Skeletal muscle satellite cell (primary cell): ENCODE results near the gene HDX.

ENCODE experiments used
- H3K27me3 ChIP-seq: 2 replicates; pipeline ENCODE4 v1.7.0; 2013; ENCODE audit warnings: low read length; ENCODE audit not compliant: control insufficient read depth, insufficient read depth
- H3K36me3 ChIP-seq: 2 replicates; pipeline ENCODE4 v1.7.0; 2013; ENCODE audit warnings: mild to moderate bottlenecking, control low read depth, low read length; ENCODE audit not compliant: insufficient read depth
- H3K4me1 ChIP-seq: 2 replicates; pipeline ENCODE4 v1.7.0; 2013; ENCODE audit warnings: low read length; ENCODE audit not compliant: control insufficient read depth, insufficient read depth
- H3K4me2 ChIP-seq: 2 replicates; pipeline ENCODE4 v1.7.0; 2013; ENCODE audit warnings: mild to moderate bottlenecking, low read length
- H3K4me3 ChIP-seq: 2 replicates; pipeline ENCODE4 v1.7.0; 2013; ENCODE audit warnings: low read length
- H3K9ac ChIP-seq: 2 replicates; pipeline ENCODE4 v1.7.0; 2013; ENCODE audit warnings: mild to moderate bottlenecking, low read depth, low read length, moderate library complexity
- H3K9me3 ChIP-seq: replicated peaks from 2 replicates; pipeline ENCODE4 v1.7.0; 2013; ENCODE audit warnings: mild to moderate bottlenecking, control low read depth, low read length

The HDX gene

DNA sequence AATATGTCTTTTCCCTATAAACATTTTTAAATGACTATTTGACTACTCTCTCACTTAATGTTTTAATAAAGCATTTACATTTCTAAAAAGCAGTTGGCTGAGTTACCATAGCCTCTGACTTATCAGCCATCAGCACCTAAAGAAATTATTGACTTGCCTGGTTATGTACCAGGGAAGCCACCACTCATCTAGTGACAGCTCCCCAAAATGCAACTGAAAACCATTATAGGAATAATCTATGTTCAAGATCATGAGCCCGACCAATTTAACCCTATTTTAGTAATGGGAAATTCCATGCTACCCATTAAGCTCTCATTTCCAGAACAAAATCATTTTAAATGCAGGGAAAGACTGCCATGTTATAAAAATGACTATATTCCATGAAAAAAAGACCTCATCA is 34.4 kb downstream of the HDX start:
- H3K4me2 ChIP-seq, result no peak overlapping the region
- H3K36me3 ChIP-seq, result peaks cover 7% of the 10 kb centered on the region
- H3K9me3 ChIP-seq, result no peaks in the 10 kb centered on the region
- H3K4me1 ChIP-seq, result no peaks in the 10 kb centered on the region
- no peak overlapping the region for H3K9ac ChIP-seq
- no peak overlapping the region for H3K4me3 ChIP-seq
- H3K27me3 ChIP-seq, result no peaks in the 10 kb centered on the region

DNA sequence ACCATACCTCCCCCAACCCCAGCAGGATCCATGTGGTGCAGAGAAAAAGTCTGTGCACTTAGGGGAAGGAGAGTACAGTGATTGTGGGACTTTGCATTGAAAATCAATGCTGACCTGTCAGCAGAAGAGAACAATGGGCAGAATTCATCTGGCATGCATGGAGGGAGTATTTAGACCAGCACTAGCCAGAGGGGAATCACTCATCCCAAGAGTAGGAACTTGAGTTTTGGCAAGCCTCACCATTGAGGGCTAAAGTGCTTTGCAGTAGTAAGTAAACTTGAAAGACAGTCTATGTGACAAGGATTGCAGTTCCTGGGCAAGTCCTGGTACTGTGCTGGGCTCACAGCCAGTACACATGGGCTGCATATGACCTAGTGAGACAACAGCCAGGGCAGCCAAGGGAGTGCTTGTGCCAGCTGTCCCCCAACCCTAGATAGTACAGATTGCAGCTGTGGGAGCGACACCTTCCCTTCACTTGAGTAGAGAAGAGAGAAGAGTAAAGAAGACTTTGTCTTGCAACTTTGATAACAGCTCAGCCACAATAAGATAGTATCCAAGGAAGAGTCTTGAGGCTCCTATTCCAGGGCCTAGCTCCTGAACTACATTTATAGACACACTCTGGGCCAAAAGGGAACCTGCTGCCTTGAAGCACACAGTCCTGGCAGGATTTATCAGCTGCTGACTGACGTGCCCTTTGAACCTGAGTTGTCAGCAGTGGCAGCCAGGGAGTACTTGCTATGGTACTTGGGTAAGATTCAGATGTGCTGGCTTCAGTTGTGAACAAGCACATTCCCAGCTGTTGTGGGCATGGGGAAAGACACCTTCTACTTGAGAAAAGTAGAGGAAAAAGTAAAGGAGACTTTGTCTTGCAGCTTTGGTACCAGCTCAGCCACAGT is 48.7 kb downstream of the HDX start:
- Histone ChIP-seq H3K4me1 (no peaks in the 10 kb centered on the region), H3K4me3 (no peak overlapping the region), H3K4me2 (no peak overlapping the region), H3K9ac (no peak overlapping the region), H3K9me3 (no peaks in the 10 kb centered on the region), H3K36me3 (no peaks in the 10 kb centered on the region), H3K27me3 (no peaks in the 10 kb centered on the region)

DNA sequence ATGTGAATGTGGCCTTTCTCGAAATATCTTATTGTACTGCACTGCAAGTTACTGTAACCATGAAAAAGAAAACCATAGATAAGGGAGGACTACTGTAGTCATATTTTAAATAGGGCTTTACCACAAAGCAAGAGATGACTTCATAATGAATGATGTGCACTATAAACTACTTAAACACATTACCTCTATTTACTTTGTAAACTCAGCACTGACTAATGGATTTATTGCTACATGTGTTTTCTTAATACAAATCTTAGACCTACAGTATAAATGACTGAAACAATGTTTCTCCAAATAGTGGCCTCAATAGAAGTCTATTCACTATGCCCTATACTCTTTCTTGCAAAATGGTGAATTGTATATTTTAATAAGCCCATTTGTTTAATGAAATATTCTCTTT is 61.1 kb downstream of the HDX start:
- no peaks in the 10 kb centered on the region for H3K27me3 ChIP-seq
- no peaks in the 10 kb centered on the region for H3K4me1 ChIP-seq
- H3K9me3 ChIP-seq, result peaks cover 11% of the 10 kb centered on the region
- no peak overlapping the region for H3K4me3 ChIP-seq
- no peak overlapping the region for H3K4me2 ChIP-seq
- no peaks in the 10 kb centered on the region for H3K36me3 ChIP-seq
- no peak overlapping the region for H3K9ac ChIP-seq

GRCh38 chrX:84415140-84415539 is 87.1 kb downstream of the HDX start:
- no peaks in the 10 kb centered on the region for H3K4me1 ChIP-seq
- no peaks in the 10 kb centered on the region for H3K9me3 ChIP-seq
- H3K9ac ChIP-seq, result no peak overlapping the region
- H3K4me2 ChIP-seq, result no peak overlapping the region
- no peaks in the 10 kb centered on the region for H3K27me3 ChIP-seq
- H3K36me3 ChIP-seq, result no peaks in the 10 kb centered on the region
- no peak overlapping the region for H3K4me3 ChIP-seq

DNA sequence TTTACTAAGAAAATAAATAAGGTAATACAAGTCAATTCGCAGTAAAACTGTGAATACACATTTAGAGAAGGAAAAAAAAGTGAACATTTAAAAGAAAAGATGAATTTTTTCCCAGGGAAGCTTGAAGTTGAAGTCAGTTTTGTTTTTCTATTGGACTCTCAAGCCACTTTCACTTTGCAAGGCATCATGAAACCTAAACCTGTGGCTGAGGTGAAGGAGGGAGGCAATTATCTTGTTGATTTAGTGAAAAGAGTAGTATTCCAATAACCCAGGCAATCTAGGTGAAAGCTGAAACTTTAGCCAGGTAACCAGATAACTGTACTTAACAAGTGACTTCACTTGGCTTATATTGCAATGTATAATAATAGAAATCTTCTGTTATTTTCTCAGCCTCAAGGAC is 138.6 kb downstream of the HDX start:
- Histone ChIP-seq H3K27me3 (no peaks in the 10 kb centered on the region), H3K4me3 (no peak overlapping the region), H3K9me3 (no peaks in the 10 kb centered on the region), H3K4me1 (no peaks in the 10 kb centered on the region), H3K9ac (no peak overlapping the region), H3K4me2 (peak overlapping the region; percentile 69), H3K36me3 (no peaks in the 10 kb centered on the region)

DNA sequence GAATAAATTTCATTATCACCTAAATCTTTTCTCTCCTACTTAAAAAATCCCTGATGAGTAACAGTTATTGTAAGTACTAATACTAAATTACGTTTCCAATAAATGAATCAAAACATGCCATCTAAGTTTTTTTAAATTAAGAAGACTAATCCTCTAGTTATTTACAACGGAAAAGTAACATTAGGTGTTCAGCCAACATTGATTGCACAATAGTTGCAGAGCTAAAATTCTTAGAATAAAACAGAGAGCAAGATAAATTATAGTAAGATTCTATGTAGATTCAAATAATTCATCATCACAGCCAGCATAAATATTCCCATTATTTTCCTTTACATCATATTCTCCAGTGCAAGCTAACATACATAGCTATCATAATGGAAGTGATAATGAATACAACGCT is 139.2 kb downstream of the HDX start:
- H3K4me1 ChIP-seq, result no peaks in the 10 kb centered on the region
- H3K36me3 ChIP-seq, result no peaks in the 10 kb centered on the region

DNA sequence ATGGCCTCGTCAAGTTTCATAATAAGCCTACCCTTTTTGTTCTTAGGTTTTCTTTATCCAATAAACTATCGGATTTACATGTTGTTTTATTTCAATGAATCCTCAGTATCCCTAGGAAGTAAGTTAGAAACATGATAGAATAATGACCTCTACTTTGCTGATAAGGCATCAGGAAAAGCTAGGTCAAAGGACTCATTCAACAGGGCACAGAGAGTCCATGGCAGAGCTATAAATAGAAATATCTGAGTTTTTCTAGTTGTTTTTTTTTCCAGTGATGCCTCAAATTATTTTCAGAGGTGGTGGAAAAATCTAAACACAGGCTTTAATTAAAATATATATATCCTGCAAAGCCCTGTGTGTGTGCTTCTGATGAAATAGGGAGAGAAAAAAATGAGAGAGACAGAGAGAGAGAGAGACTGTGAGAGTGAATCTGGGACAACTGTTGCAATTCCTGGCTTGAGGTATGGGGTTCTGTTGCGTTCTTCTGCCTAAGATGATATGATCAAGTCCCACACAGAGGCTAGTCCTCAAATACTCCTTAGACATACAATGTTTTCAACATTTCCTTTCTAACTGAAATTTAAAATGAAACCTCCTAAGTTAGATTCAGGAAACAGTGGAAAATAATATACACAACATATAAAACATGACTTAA is 139.9 kb downstream of the HDX start:
- Histone ChIP-seq H3K4me2 (peak overlapping the region; percentile 69), H3K4me3 (no peak overlapping the region), H3K9me3 (no peaks in the 10 kb centered on the region), H3K27me3 (no peaks in the 10 kb centered on the region), H3K4me1 (no peaks in the 10 kb centered on the region), H3K36me3 (no peaks in the 10 kb centered on the region), H3K9ac (no peak overlapping the region)

More for the DNA sequence above, 139.2 kb downstream of the HDX start:
- no peaks in the 10 kb centered on the region for H3K27me3 ChIP-seq
- H3K9ac ChIP-seq, result no peak overlapping the region
- H3K4me3 ChIP-seq, result no peak overlapping the region
- H3K9me3 ChIP-seq, result no peaks in the 10 kb centered on the region
- H3K4me2 ChIP-seq, result peak overlapping the region; percentile 69

DNA sequence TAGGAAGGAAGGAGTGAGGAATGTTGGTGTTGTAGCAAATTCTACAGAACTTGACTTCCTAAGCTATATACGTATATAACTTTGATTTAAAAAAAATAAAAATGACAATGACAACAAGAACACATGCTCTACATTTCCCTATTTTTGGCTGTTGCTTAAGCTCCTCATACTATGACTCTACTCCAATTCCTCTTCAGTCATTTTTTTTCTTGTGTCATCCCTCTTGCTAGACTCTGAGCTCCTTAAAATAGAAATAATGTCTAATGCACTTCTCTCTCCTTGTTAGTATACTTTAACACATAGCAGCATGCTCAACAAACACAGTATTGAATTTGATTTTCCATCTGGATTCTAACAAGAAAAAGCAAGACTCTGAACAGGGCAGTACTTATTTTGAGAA is 144.0 kb downstream of the HDX start:
- H3K4me3 ChIP-seq, result no peak overlapping the region
- no peak overlapping the region for H3K4me2 ChIP-seq
- no peaks in the 10 kb centered on the region for H3K36me3 ChIP-seq
- no peak overlapping the region for H3K9ac ChIP-seq
- no peaks in the 10 kb centered on the region for H3K27me3 ChIP-seq
- H3K9me3 ChIP-seq, result no peaks in the 10 kb centered on the region
- no peaks in the 10 kb centered on the region for H3K4me1 ChIP-seq

DNA sequence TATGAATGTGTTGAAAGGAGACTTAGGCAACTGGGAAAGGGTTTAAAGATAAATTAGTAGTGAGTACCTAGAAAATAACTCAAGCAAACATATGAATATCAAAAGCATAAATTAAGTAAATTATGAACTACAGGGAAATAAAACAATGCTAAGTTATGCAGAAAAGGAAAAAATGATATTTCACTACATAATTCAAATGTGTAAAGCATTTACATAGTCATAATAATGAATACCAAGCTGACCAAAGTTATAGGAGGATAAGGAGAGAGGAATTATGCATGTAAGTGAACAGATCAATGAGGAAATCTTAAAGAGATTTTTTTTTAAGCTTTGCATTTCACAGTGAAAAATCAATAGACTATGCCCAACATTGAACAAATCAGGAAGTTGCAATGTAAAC is 145.0 kb downstream of the HDX start:
- no peaks in the 10 kb centered on the region for H3K27me3 ChIP-seq
- H3K4me2 ChIP-seq, result no peak overlapping the region
- no peaks in the 10 kb centered on the region for H3K4me1 ChIP-seq
- no peak overlapping the region for H3K9ac ChIP-seq
- H3K9me3 ChIP-seq, result no peaks in the 10 kb centered on the region
- H3K4me3 ChIP-seq, result no peak overlapping the region
- no peaks in the 10 kb centered on the region for H3K36me3 ChIP-seq

GRCh38 chrX:84340968-84341367 is 161.3 kb downstream of the HDX start:
- H3K9ac ChIP-seq, result no peak overlapping the region
- peaks cover 4% of the 10 kb centered on the region for H3K4me1 ChIP-seq
- no peaks in the 10 kb centered on the region for H3K9me3 ChIP-seq
- H3K4me3 ChIP-seq, result no peak overlapping the region
- H3K4me2 ChIP-seq, result no peak overlapping the region
- H3K27me3 ChIP-seq, result no peaks in the 10 kb centered on the region
- no peaks in the 10 kb centered on the region for H3K36me3 ChIP-seq

DNA sequence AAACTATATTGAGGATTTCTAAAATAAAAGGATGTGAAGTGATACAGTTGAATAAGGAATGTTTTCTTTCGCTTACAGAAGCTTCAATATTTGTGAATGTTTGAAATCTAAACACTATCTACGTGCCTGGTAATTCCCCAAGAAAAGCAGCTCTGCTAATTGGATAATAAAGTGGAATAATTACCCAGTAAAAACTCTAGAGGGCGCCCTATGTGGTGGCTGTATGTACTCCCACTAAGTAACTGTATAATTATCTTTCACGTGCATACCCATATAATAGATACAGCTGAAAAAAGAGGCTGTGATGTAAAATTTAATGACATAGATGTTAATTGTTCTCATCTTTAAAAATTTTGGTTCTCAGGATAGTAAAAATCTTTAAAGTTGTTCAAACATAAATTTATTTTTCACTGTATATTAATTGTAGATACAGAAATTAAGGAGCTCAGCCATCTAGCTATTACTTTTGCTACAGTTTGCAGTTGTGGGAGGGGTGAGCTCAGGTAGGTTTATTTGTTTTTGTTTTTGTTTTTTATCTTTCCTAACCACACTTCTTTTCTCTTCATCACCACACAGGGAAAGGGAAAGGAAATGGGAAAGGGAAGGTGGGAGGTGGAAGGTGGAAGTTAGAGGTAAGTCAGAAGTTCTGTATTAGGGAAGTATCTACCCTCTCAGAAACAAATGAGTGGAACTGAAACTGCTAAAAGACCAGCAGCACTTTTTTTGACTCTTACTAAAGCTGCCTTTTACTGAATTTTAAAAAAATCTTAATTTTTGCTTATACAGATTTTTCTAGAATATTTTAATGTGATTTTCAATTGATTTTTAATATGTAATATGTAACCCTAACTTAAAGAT is 162.5 kb downstream of the HDX start:
- Histone ChIP-seq H3K36me3 (no peaks in the 10 kb centered on the region), H3K4me2 (no peak overlapping the region), H3K27me3 (no peaks in the 10 kb centered on the region), H3K9me3 (no peaks in the 10 kb centered on the region), H3K9ac (no peak overlapping the region), H3K4me3 (no peak overlapping the region), H3K4me1 (peaks cover 4% of the 10 kb centered on the region)
